Measurements from ENCODE around the gene GSG1L. TPM values are rescaled to one million over a fixed set of nuclear protein-coding genes. Genes with fewer than 3 reads are reported as not detected.
"Not testable (repeated sequence)": the region's sequence is repeated elsewhere in the genome, so short reads cannot be mapped to it uniquely, and the experiment has no call there.

GSG1L gene
- total RNA-seq, 4 donors from 2014 or later, result not detected

GRCh38 chr16:27950206-27950887, 113.2 kb downstream of the GSG1L start:
- DNase-seq (ENCODE audit: low spot score) (no peak), ATAC-seq (ENCODE audit: low FRiP score) (no peak)
- no peak for TF ChIP-seq CTCF (IDR thresholded peaks at IDR 0.05)

DNA sequence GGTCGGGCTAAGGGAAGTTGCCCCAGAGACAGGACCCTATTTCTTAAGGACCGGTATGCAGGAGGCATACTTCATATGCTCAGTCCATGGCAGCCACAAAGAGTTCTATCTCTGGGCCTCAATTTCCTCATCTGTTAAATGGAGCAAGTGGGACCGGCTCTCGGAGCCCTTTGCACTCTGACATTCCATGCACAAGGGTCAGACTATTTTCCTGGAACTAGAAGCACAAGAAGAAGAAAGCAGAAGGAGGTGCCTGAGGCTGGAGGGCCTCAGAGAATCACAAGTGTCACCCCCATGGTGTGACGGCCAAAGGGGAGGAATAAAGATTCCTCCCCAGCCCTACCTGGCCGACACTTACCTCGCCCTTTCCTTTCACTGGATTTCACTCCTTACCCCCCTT, 115.8 kb downstream of the GSG1L start:
- DNase-seq (ENCODE audit: low spot score), result no peak
- TF ChIP-seq CTCF (IDR thresholded peaks at IDR 0.05), result no peak
- no peak for ATAC-seq (ENCODE audit: low FRiP score)

- ATAC-seq (ENCODE audit: low FRiP score) (no peak), DNase-seq (ENCODE audit: low spot score) (no peak)
- no peak for TF ChIP-seq CTCF (IDR thresholded peaks at IDR 0.05)
Observed at GRCh38 chr16:27945233-27945973, 118.1 kb downstream of the GSG1L start.

- no peak for ATAC-seq (ENCODE audit: low FRiP score)
- no peak for TF ChIP-seq CTCF (IDR thresholded peaks at IDR 0.05)
- DNase-seq (ENCODE audit: low spot score), result no peak
Observed at GRCh38 chr16:27943766-27944165, 119.7 kb downstream of the GSG1L start.

- not testable (repeated sequence) for ATAC-seq (ENCODE audit: low FRiP score); DNase-seq (ENCODE audit: low spot score)
Observed at GRCh38 chr16:27942071-27942470, 121.4 kb downstream of the GSG1L start.

DNA sequence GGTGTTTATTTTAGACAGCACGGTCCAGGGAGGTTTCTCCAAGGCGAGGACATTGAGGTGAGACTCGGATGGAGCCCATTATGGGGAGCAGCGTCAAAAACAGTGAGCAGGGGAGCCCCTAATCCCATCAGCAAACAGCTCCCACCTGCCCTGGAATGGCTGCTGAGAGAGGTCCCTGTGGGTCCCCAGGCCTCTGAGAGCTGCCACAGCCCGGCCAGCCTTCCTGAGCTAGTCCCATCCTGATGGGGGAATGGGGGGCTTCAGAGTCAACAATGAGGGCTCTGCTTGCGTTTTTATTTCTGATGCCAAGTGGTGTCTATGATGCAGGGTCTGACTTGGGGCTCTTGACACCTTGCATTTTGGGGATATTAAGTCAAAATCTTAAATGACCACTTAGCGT, 128.4 kb downstream of the GSG1L start:
- TF ChIP-seq CTCF (IDR thresholded peaks at IDR 0.05), result no peak
- DNase-seq (ENCODE audit: low spot score) (no peak), ATAC-seq (ENCODE audit: low FRiP score) (no peak)

GRCh38 chr16:27932542-27933135, 130.9 kb downstream of the GSG1L start:
- DNase-seq (ENCODE audit: low spot score) (no peak), ATAC-seq (ENCODE audit: low FRiP score) (no peak)
- TF ChIP-seq CTCF (IDR thresholded peaks at IDR 0.05), result no peak

Measured in omental fat pad (tissue), 4 donors.